Activated T-cell treated with anti-CD3 and anti-CD28 coated beads, Interleukin-2, amount 50 U/mL, for 1 hour (primary cell): ENCODE measurements around the gene CIITA.
"Not testable (repeated sequence)": the region's sequence is repeated elsewhere in the genome, so short reads cannot be mapped to it uniquely, and the experiment has no call there.

Experiments
- DNase-seq: peaks from one replicate; pipeline ENCODE4 v3.0.0-alpha.2; 2020

CIITA gene

GRCh38 chr16:10938796-10939648 is 62.0 kb downstream of the CIITA start:
- DNase-seq = no peak

- no peak for DNase-seq
These were observed 62.7 kb downstream of the CIITA start for GRCh38 chr16:10939649-10940234.

GRCh38 chr16:10940501-10941079 is 63.6 kb downstream of the CIITA start:
- no peak for DNase-seq

- DNase-seq = peak; percentile 35
These were observed 64.3 kb downstream of the CIITA start for GRCh38 chr16:10941127-10941933.

GRCh38 chr16:10941935-10942351 is 64.9 kb downstream of the CIITA start:
- not testable (repeated sequence) for DNase-seq

- peak; percentile 98 for DNase-seq
These were observed 65.5 kb downstream of the CIITA start, which contains the start of gene DEXI for GRCh38 chr16:10942352-10943063. Gene DEXI (minus strand): TSS chr16:10942468. CDS start chr16:10942005, 463 bp downstream.

- DNase-seq = no peak
These were observed 66.0 kb downstream of the CIITA start for GRCh38 chr16:10943064-10943353.

- DNase-seq = peak; percentile 97
These were observed 67.5 kb downstream of the CIITA start, which contains the start of gene CLEC16A for GRCh38 chr16:10944249-10945064. Gene CLEC16A (plus strand): TSS chr16:10944564. CDS start chr16:10944718, 154 bp downstream.

GRCh38 chr16:10945065-10945787 is 68.2 kb downstream of the CIITA start:
- no peak for DNase-seq

GRCh38 chr16:10946308-10946707 is 69.3 kb downstream of the CIITA start:
- no peak for DNase-seq

GRCh38 chr16:10947211-10947787 is 70.3 kb downstream of the CIITA start:
- DNase-seq = no peak

- DNase-seq = peak; percentile 36
These were observed 72.5 kb downstream of the CIITA start for GRCh38 chr16:10949424-10949970.

- DNase-seq = no peak
These were observed 73.4 kb downstream of the CIITA start for GRCh38 chr16:10950393-10950792.

- DNase-seq = no peak
These were observed 74.0 kb downstream of the CIITA start for GRCh38 chr16:10951026-10951425.

- DNase-seq = no peak
These were observed 77.9 kb downstream of the CIITA start for GRCh38 chr16:10954903-10955302.

GRCh38 chr16:10957771-10958482 is 80.9 kb downstream of the CIITA start:
- no peak for DNase-seq

GRCh38 chr16:10959161-10959560 is 82.2 kb downstream of the CIITA start:
- no peak for DNase-seq

GRCh38 chr16:10961231-10961630 is 84.2 kb downstream of the CIITA start:
- no peak for DNase-seq
